Measurements from ENCODE around the gene ASAP2.

Gene ASAP2

DNA sequence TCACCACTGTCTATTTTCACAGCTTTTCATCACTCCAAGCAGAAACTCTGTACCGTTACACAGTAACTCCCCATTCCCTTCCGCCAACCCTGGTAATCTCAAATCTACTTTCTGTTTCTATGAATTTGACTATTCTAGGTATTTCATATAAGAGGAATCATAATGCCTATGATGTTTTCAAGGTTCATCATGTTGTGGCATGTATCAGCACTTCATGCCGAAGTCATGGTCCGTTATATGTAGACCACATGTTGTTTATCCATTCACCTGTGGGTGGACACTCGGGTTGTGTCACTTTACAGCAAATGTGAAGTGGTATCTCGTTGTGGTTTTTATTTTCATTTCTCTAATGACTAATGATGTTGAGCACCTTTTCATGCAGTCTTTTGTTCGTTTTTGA, 238.5 kb downstream of the ASAP2 start:
- TF ChIP-seq, protein P1, sequence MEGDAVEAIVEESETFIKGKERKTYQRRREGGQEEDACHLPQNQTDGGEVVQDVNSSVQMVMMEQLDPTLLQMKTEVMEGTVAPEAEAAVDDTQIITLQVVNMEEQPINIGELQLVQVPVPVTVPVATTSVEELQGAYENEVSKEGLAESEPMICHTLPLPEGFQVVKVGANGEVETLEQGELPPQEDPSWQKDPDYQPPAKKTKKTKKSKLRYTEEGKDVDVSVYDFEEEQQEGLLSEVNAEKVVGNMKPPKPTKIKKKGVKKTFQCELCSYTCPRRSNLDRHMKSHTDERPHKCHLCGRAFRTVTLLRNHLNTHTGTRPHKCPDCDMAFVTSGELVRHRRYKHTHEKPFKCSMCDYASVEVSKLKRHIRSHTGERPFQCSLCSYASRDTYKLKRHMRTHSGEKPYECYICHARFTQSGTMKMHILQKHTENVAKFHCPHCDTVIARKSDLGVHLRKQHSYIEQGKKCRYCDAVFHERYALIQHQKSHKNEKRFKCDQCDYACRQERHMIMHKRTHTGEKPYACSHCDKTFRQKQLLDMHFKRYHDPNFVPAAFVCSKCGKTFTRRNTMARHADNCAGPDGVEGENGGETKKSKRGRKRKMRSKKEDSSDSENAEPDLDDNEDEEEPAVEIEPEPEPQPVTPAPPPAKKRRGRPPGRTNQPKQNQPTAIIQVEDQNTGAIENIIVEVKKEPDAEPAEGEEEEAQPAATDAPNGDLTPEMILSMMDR (IDR thresholded peaks at IDR 0.05; ENCODE audit: extremely low read depth, insufficient read depth, missing control alignments): no peak
- in situ Hi-C loops (cut with MboI; ENCODE audit: low pct_unique_long_range_greater_than_20kb, low sequenced_read_pairs, unreplicated experiment): no loop called here
- no peak for DNase-seq (ENCODE audit: low spot score)

GRCh38 chr2:9451231-9451630, 244.6 kb downstream of the ASAP2 start:
- DNase-seq (ENCODE audit: low spot score): no peak
- TF ChIP-seq, protein P1 (IDR thresholded peaks at IDR 0.05; ENCODE audit: extremely low read depth, insufficient read depth, missing control alignments): no peak
- in situ Hi-C loops (cut with MboI; ENCODE audit: low pct_unique_long_range_greater_than_20kb, low sequenced_read_pairs, unreplicated experiment): no loop called here

All from GM13977 (cell line).